K562 (cell line): Measurements from ENCODE around the gene EML3. TPM values are rescaled to one million over a fixed set of nuclear protein-coding genes. Genes with fewer than 3 reads are reported as not detected.

Experiments
- CBFB ChIP-seq: sonication (generic); formaldehyde crosslinking; IDR thresholded peaks from 2 replicates; pipeline ENCODE4 v1.4.0; 2020; ENCODE audit warnings: mild to moderate bottlenecking, missing genetic modification reagents
- CBX5 ChIP-seq: IDR thresholded peaks from 2 replicates; pipeline ENCODE4 v1.6.1; 2014; ENCODE audit warnings: low read depth, borderline replicate concordance
- CHD4 ChIP-seq: fragments of 200-600 bp; sonication (generic); IDR thresholded peaks from 3 replicates; pipeline ENCODE4 v1.6.1; 2012; ENCODE audit warnings: low read depth, mild to moderate bottlenecking, mixed read lengths, low read length, inconsistent platforms; ENCODE audit not compliant: insufficient read depth, insufficient replicate concordance, poor library complexity, severe bottlenecking
- FUS ChIP-seq: fragments of 200-400 bp; formaldehyde crosslinking; optimal IDR thresholded peaks from 2 replicates; pipeline ENCODE3; 2017; ENCODE audit warnings: low read depth, low read length
- GABPB1 ChIP-seq: sonication (generic); formaldehyde crosslinking; IDR thresholded peaks from 2 replicates; pipeline ENCODE4 v1.8.0; 2022; ENCODE audit warnings: mild to moderate bottlenecking, missing genetic modification reagents
- HNRNPLL ChIP-seq: fragments of 200-400 bp; formaldehyde crosslinking; IDR thresholded peaks from 2 replicates; pipeline ENCODE4 v1.6.1; 2017; ENCODE audit warnings: low read length, low read depth, mild to moderate bottlenecking; ENCODE audit not compliant: poor library complexity, severe bottlenecking
- KLF1 ChIP-seq: fragments of 450-650 bp; IDR thresholded peaks from 2 replicates; pipeline ENCODE4 v1.6.1; 2016; ENCODE audit warnings: missing genetic modification characterization, missing compliant biosample characterization
- L3MBTL2 ChIP-seq: fragments of 450-650 bp; IDR thresholded peaks from 2 replicates; pipeline ENCODE4 v1.6.1; 2016; ENCODE audit warnings: mild to moderate bottlenecking, moderate library complexity
- NFIC ChIP-seq: fragments of 450-650 bp; IDR thresholded peaks from 2 replicates; pipeline ENCODE4 v1.6.1; 2017; ENCODE audit warnings: mild to moderate bottlenecking, inconsistent platforms
- NUFIP1 ChIP-seq: fragments of 450-650 bp; IDR thresholded peaks from 2 replicates; pipeline ENCODE4 v1.6.1; 2018; ENCODE audit not compliant: partially characterized antibody
- RAD21 ChIP-seq, 2 experiments: fragments of 250-450 bp in 1 of 2; fragments of 450-650 bp in 1 of 2; sonication (Bioruptor Pico) in 1 of 2; formaldehyde crosslinking in 1 of 2; IDR thresholded peaks in 1 of 2; conservative IDR thresholded peaks in 1 of 2; 2 replicates each; pipeline versions ENCODE4 v1.4.0 to v1.8.0; 2020 to 2022; ENCODE audit warnings: mild to moderate bottlenecking in 2 of 2, moderate library complexity in 1 of 2
- SAFB2 ChIP-seq: fragments of 200-400 bp; formaldehyde crosslinking; IDR thresholded peaks from 2 replicates; pipeline ENCODE4 v1.6.1; 2018; ENCODE audit warnings: borderline replicate concordance, low read length, low read depth, moderate library complexity; ENCODE audit not compliant: severe bottlenecking
- XRCC5 ChIP-seq: fragments of 200-400 bp; formaldehyde crosslinking; IDR thresholded peaks from 2 replicates; pipeline ENCODE4 v1.6.1; 2017; ENCODE audit warnings: low read depth, mild to moderate bottlenecking, low read length
- ZBTB49 ChIP-seq: sonication (generic); formaldehyde crosslinking; IDR thresholded peaks from 2 replicates; pipeline ENCODE4 v1.8.0; 2022; ENCODE audit warnings: missing genetic modification reagents, mild to moderate bottlenecking, borderline replicate concordance
- ZNF165 ChIP-seq: fragments of 250-450 bp; sonication (Bioruptor Pico); IDR thresholded peaks from 2 replicates; pipeline ENCODE4 v1.4.0; 2020; ENCODE audit warnings: borderline replicate concordance
- ZNF184 ChIP-seq: sonication (generic); formaldehyde crosslinking; IDR thresholded peaks from 2 replicates; pipeline ENCODE4 v1.5.0; 2020; ENCODE audit warnings: missing genetic modification reagents
- ZNF217 ChIP-seq: sonication (generic); formaldehyde crosslinking; IDR thresholded peaks from 2 replicates; pipeline ENCODE4 v1.8.0; 2022; ENCODE audit warnings: mild to moderate bottlenecking, missing genetic modification reagents
- ZNF408 ChIP-seq: fragments of 250-450 bp; sonication (Bioruptor Pico); IDR thresholded peaks from 2 replicates; pipeline ENCODE4 v1.4.0; 2020; ENCODE audit warnings: low read depth, mild to moderate bottlenecking, moderate library complexity
- ZNF75A ChIP-seq: fragments of 450-650 bp; formaldehyde crosslinking; IDR thresholded peaks from 2 replicates; pipeline ENCODE4 v1.4.0; 2020; ENCODE audit warnings: mild to moderate bottlenecking
- polyA plus RNA-seq, 8 experiments: library from polyadenylated mRNA; depleted of rRNA in 4 of 8; stranded (reverse) in 5 of 8; unstranded in 3 of 8; fragments of >200 nt; fragmentation: Nextera tagmentation in 2 of 8; fragmentation: Illumina TruSeq in 1 of 8; extraction: Ambion mirVana in 2 of 8; extraction: Trizol in 1 of 8; gene quantifications; 2 replicates each; pipeline versions ENCODE4 v1.2.1 to v1.2.3, GENCODE V29; 2011 to 2014; ENCODE audit warnings: inconsistent platforms in 1 of 8, missing spikeins in 1 of 8
- total RNA-seq, 7 experiments: library from RNA; depleted of rRNA in 6 of 7; stranded (reverse); fragments of >200 nt in 6 of 7; fragmentation: Illumina TruSeq in 2 of 7; extraction: Trizol in 2 of 7; gene quantifications; 2 replicates each; pipeline versions ENCODE4 v1.2.1 to v1.2.3, GENCODE V29; 2011 to 2021; ENCODE audit warnings: low replicate concordance in 1 of 7
- TF ChIP-seq, protein P1 (sequence below): fragments of 450-650 bp; IDR thresholded peaks from 2 replicates; pipeline ENCODE4 v1.6.1; 2017; ENCODE audit warnings: antibody characterized with exemption, mild to moderate bottlenecking
- TF ChIP-seq, protein P2 (sequence below): sonication (generic); formaldehyde crosslinking; IDR thresholded peaks from 2 replicates; pipeline ENCODE4 v1.8.0; 2022; ENCODE audit warnings: missing genetic modification reagents, mild to moderate bottlenecking, moderate library complexity, borderline replicate concordance

Gene EML3
- total and polyA plus RNA-seq, 9 of the 15 experiments (the other 6 are each of a cell fraction or from before 2014, with no cell fraction given), result 0.32 to 90.5 (median 26.4) TPM

DNA sequence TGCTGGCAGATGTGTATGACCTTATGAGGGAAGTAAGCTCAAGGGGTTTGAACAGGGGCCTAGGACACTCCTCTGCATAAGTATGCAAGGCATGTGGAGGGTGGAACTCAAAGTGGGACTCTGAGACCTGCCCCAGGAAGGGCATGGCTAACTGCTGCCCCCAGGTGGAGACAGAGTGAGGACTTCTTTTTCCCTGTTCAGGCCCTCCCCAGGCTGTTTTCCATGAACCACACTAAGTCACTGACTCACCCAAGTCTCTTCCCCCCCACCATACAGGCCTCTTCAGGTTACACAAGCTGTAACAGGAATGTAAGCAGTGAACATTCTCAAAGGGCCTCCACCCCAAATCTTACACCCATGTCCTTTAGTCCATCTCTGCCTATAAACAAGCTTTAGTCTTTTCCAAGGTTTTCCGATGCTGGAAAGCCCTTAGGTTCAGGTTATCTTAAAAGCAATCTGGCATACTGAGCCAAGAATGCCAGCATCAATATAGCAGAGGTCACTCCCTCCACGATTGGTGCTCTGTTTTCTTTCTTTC is 51.9 kb downstream of the EML3 start (continued):
- no peak for TF ChIP-seq HNRNPLL
- TF ChIP-seq NFIC, result no peak
- TF ChIP-seq ZNF75A, result no peak
- no peak for TF ChIP-seq SAFB2
- no peak for TF ChIP-seq CBX5
- peak; percentile 46; the same call in 1 of the 2 replicates for TF ChIP-seq GABPB1 (CRISPR knock-in tag)
- no peak for TF ChIP-seq NUFIP1
- no peak for TF ChIP-seq CBFB (CRISPR knock-in tag)
- no peak for TF ChIP-seq ZNF165 (CRISPR knock-in tag)
- no peak for TF ChIP-seq CHD4
- TF ChIP-seq, protein P1, sequence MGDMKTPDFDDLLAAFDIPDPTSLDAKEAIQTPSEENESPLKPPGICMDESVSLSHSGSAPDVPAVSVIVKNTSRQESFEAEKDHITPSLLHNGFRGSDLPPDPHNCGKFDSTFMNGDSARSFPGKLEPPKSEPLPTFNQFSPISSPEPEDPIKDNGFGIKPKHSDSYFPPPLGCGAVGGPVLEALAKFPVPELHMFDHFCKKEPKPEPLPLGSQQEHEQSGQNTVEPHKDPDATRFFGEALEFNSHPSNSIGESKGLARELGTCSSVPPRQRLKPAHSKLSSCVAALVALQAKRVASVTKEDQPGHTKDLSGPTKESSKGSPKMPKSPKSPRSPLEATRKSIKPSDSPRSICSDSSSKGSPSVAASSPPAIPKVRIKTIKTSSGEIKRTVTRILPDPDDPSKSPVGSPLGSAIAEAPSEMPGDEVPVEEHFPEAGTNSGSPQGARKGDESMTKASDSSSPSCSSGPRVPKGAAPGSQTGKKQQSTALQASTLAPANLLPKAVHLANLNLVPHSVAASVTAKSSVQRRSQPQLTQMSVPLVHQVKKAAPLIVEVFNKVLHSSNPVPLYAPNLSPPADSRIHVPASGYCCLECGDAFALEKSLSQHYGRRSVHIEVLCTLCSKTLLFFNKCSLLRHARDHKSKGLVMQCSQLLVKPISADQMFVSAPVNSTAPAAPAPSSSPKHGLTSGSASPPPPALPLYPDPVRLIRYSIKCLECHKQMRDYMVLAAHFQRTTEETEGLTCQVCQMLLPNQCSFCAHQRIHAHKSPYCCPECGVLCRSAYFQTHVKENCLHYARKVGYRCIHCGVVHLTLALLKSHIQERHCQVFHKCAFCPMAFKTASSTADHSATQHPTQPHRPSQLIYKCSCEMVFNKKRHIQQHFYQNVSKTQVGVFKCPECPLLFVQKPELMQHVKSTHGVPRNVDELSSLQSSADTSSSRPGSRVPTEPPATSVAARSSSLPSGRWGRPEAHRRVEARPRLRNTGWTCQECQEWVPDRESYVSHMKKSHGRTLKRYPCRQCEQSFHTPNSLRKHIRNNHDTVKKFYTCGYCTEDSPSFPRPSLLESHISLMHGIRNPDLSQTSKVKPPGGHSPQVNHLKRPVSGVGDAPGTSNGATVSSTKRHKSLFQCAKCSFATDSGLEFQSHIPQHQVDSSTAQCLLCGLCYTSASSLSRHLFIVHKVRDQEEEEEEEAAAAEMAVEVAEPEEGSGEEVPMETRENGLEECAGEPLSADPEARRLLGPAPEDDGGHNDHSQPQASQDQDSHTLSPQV, result peak; percentile 50; the same call in 1 of the 2 replicates
- TF ChIP-seq ZNF184, result no peak
- no peak for TF ChIP-seq FUS
- peak; percentile 95 to 97 for TF ChIP-seq RAD21 (CRISPR knock-in tag; conservative IDR thresholded peaks at IDR 0.05 in 1 of 2, IDR thresholded peaks at IDR 0.05 in 1 of 2)
- TF ChIP-seq, protein P2, sequence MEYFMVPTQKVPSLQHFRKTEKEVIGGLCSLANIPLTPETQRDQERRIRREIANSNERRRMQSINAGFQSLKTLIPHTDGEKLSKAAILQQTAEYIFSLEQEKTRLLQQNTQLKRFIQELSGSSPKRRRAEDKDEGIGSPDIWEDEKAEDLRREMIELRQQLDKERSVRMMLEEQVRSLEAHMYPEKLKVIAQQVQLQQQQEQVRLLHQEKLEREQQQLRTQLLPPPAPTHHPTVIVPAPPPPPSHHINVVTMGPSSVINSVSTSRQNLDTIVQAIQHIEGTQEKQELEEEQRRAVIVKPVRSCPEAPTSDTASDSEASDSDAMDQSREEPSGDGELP (CRISPR knock-in tag), result peak; percentile 52; the same call in 1 of the 2 replicates
- TF ChIP-seq ZNF217 (CRISPR knock-in tag), result no peak
- peak; percentile 51 for TF ChIP-seq L3MBTL2
- TF ChIP-seq XRCC5, result no peak
- TF ChIP-seq ZBTB49 (CRISPR knock-in tag), result no peak
- no peak for TF ChIP-seq ZNF408
- no peak for TF ChIP-seq KLF1 (tag)
